ENCODE data around the gene PIGR.

Gene PIGR

DNA sequence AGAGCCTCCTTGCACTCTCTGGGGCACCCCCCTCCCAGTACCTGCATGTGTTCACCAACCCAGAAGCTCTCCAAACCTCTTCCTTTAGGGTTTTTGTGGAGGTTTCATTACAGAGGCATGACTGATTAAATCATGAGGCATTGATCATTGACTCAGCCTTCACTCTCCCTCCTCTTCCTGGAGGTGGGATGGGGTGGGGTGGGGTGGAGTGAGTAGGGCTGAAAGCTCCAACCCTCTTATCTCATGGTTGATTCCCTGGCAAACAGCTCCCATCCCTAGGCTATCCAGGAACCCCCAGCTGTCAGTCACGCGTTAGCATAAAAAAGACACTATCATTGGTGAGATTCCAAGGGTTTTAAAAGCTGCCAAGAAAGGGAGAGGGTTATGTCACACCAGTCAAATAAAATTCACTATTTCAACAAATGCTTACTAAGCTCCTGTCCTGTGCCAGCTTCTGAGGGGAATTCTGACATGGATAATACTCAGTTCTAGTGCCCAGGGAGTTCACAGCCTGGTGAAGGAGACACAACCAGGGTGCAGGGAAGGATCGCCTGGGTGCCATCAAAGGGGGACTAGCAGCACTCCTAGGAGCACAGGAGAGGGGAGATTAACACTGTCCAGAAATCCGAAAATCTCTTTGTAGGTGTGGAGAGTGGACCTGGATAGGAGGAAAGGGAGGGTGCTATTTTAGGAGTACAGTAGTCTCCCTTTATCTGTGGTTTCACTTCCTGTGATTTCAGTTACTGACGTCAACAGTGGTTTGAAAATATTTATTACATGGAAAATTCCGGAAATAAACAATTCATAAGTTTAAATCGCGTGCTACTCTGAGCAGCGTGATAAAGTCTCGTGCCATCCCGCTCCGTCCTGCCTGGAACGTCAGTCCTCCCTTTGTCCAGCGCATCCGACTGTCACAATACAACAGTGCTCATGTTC, 55.9 kb downstream of the PIGR start:
- DNase-seq (ENCODE audit: low spot score), result no peak

DNA sequence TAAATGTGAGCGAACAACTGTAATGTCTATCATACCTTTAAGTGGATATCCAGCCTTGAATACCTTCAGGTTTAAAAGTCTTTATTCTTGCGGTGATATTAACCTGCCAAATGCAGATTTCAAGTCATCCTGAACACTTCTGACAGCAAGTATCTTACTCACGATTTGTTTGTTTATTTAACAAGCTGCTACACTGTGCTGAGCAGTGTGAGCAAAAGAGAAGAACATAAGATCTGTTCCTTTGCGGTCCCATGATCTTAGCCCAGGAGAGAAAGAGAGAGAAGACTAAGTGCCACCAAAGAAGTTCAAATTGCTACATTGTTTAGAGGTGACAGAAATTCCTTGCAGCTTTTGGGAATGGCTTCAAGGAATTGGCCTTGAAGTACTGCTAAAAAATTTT, 58.6 kb downstream of the PIGR start:
- no peak for DNase-seq (ENCODE audit: low spot score)

DNA sequence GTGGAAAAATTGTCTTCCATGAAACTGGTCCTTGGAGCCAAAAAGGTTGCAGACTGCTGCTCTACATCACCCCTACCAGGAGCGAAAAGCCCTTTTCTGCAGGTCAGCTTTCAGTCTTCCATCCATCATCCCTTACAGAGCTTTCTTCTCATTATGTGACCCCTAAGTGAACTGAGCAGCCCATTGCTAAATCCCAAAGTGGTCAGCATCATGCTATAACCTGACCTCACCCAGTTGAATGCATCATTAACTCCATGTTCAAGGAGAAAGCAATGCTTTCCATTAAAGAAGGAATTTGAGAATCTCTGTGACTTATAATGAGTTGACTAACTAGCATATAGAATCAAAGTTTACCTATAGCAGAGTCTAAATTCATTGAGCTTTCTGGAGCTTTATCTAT, 59.4 kb downstream of the PIGR start:
- no peak for DNase-seq (ENCODE audit: low spot score)

DNA sequence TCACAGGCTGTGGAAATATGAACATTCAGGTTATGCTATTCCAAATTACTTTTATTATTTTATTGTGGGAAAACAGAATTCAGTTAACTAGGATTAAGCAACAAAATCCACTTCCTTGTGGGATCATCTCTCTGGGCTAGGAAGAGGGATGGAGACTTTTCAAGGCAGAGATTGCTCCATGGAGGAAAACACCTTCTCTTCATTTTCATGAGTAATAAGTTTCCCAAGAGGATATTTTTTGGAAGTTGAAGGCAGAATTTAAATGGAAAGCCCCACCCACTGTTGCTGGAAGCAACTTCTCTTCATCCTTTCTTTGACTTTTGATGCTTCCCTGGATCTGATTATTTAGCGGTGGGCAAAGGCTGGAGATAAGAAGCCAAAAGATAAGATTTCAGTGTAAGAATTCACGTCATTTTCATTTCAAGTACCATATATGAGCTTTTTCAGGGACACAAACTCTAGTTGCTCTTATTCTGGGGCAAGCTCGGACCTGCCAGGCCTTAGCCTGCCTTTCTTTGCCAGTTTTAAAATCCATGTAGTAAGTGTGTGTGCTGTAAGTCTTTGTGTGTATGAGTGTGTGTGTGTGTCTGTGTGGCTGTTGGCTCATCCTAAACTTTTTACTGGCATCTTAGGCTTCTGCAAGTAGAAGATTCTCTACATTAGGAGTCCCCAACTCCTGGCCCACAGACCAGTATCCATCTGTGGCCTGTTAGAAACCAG, 60.8 kb downstream of the PIGR start:
- no peak for DNase-seq (ENCODE audit: low spot score)

DNA sequence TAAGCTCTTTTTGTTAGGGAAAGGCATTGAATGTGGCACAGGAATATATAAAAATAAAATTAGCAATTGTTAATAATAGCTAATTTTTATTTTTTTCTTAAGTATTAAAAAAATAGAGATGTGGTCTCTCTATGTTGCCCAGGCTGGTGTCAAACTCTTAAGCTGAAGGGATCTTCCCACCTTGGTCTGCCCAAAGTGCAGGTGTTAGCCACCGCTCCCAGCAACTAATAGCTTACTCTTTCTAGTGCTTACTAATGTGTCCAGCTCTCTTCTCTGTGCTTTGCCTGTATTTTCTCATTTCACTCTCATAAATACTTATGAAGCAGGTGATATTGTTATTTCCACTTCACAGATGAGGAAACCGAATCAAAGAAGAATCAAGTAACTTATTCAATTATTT, 62.4 kb downstream of the PIGR start:
- no peak for DNase-seq (ENCODE audit: low spot score)

DNA sequence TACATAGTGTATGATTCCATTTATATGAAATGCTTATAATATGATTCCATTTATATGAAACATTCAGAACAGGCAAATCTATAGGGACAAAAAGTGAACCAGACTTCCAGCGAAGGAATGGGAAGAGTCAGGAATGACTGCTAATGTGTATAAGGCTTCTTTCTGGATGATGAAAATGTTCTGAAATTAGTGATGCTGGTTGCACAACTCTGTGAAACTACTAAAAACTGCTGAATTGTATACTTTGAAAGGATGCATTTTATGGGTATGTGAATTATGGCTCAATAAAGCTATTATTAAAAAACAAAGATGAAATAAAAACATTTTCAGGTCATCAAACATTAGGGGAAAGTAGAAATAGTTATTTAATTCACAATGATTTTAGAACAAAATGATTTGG, 63.1 kb downstream of the PIGR start:
- DNase-seq (ENCODE audit: low spot score), result no peak

DNA sequence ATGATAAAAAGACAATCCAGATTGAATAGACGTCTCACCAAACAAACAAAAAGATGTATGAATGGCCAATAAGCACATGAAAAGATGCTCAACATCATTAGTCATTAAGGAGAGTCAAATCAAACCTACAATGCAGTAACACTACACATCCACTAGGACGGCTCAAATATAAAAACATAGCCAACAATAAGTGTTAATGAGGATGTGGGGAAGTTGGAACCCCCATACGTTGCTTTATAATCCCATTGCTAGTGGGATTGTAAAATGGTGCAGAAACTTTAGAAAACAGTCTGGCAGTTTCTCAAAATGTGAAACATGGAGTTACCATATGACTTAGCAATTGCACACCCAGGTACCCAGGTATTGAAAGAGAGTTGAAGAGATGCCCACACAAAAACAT, 63.7 kb downstream of the PIGR start:
- DNase-seq (ENCODE audit: low spot score), result no peak

DNA sequence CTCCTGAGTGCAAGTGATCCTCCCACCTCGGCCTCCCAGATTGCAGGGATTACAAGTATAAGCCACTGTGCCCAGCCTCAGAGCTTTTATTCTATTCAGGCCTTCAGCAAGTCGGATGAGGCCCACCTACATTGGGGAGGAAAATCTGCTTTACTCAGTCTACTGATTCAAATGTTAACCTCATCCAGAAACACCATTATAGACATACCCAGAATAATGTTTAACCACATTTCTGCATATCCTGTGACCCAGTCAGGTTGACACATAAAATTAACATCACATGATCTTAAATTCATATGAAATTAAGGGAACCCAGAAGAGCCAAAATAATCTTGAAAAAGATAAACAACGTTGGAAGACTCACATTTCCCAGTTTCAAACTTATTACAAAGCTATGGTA, 66.0 kb downstream of the PIGR start:
- DNase-seq (ENCODE audit: low spot score), result no peak
